HG03045 (cell line): Measurements from ENCODE around the gene RGS10.
"Not testable (repeated sequence)": the region's sequence is repeated elsewhere in the genome, so short reads cannot be mapped to it uniquely, and the experiment has no call there.

Experiments used
- ATAC-seq: cut with Tn5 transposase; IDR thresholded peaks from one replicate; pipeline ENCODE4 v1.9.1; 2021; ENCODE audit warnings: mild to moderate bottlenecking, moderate library complexity; ENCODE audit not compliant: unreplicated experiment

RGS10 gene, protein sequence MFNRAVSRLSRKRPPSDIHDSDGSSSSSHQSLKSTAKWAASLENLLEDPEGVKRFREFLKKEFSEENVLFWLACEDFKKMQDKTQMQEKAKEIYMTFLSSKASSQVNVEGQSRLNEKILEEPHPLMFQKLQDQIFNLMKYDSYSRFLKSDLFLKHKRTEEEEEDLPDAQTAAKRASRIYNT

GRCh38 chr10:119542357-119542987 lies at the start of gene RGS10:
RGS10 (minus strand) TSS chr10:119542719; CDS start chr10:119542638, 81 bp downstream.
- ATAC-seq: peak; percentile 76

DNA sequence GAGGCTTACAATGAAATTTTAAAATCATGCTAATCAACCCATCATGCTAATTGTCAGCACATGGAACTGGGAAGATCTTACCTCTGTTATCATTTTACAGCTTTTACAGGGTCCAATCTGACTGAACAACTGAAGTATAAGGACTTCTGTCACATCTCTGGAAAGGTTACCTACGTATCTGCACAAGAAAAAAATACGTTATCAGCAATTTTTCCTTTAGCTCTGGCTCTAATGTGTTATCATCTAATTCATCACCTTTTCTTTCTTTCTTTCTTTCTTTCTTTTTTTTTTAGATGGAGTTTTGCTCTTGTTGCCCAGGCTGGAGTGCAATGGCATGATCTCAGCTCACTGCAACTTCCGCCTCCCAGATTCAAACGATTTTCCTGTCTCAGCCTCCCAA lies 45.6 kb upstream of the RGS10 start:
- no peak for ATAC-seq

DNA sequence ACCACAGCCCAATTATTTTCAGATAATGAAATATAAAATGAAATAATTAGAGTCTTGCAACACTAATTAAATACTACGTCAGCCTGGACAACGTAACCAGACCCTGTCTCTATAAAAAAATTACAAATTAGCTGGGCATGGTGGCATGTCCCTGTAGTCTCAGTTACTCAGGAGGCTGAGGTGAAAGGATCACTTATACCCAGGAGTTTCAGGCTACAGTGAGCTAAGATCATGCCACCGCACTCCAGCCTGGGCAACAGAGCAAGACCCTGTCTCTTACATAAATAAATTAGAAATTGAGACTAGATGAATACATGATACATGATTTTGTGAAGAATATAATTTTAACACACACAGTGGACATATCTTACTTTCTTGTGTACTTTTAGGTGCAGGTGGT lies 35.8 kb upstream of the RGS10 start:
- no peak for ATAC-seq

- no peak for ATAC-seq
Observed at GRCh38 chr10:119575991-119576390, 33.5 kb upstream of the RGS10 start.

GRCh38 chr10:119575506-119575905 lies 33.0 kb upstream of the RGS10 start:
- ATAC-seq: no peak

GRCh38 chr10:119567978-119568377 lies 25.5 kb upstream of the RGS10 start:
- ATAC-seq: no peak

- no peak for ATAC-seq
Observed at GRCh38 chr10:119562097-119562496, 19.6 kb upstream of the RGS10 start.

- ATAC-seq: not testable (repeated sequence)
Observed at GRCh38 chr10:119559511-119559910, 17.0 kb upstream of the RGS10 start.

DNA sequence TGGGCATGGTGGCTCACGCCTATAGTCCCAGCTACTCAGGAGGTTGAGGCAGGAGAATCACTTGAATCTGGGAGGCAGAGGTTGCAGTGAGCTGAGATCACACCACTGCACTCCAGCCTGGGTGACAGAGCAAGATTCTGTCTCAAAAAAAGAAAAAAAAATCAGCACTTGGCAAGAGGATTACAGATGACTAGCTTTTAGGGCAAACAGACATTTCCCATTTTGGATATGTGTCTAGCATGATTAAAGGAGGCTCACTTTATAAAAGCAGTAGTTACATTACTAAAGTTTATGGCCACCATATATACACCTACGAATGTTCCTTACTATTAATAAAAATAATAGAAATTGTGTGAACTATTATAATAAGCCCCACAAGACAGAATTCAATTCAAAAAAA lies 13.6 kb upstream of the RGS10 start:
- ATAC-seq: not testable (repeated sequence)

- no peak for ATAC-seq
Observed at GRCh38 chr10:119555178-119555784, 12.8 kb upstream of the RGS10 start.

- ATAC-seq: no peak
Observed at GRCh38 chr10:119550827-119551226, 8.3 kb upstream of the RGS10 start.

GRCh38 chr10:119549247-119549999 lies 6.9 kb upstream of the RGS10 start:
- no peak for ATAC-seq

GRCh38 chr10:119546009-119546408 lies 3.5 kb upstream of the RGS10 start:
- ATAC-seq: no peak

DNA sequence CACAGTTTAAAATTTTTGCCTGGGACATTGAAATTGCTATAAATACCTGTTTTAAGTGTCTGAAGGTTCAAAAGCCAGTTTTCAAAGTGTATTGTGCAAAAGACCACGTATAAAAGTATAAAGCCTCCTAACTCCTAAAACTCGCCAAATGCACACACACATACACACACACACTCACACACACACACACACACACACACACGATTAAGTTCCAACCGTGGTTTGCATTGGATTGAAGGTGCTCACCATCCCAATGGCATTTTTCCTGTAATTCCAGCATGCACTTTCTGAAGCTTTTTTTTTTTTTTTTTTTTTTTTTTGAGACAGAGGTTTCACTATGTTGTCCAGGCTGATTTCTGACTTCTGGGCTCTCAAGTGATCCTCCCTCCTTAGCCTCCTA lies 2.8 kb upstream of the RGS10 start:
- no peak for ATAC-seq

GRCh38 chr10:119543814-119544642 lies 1.5 kb upstream of the RGS10 start:
- ATAC-seq: no peak

DNA sequence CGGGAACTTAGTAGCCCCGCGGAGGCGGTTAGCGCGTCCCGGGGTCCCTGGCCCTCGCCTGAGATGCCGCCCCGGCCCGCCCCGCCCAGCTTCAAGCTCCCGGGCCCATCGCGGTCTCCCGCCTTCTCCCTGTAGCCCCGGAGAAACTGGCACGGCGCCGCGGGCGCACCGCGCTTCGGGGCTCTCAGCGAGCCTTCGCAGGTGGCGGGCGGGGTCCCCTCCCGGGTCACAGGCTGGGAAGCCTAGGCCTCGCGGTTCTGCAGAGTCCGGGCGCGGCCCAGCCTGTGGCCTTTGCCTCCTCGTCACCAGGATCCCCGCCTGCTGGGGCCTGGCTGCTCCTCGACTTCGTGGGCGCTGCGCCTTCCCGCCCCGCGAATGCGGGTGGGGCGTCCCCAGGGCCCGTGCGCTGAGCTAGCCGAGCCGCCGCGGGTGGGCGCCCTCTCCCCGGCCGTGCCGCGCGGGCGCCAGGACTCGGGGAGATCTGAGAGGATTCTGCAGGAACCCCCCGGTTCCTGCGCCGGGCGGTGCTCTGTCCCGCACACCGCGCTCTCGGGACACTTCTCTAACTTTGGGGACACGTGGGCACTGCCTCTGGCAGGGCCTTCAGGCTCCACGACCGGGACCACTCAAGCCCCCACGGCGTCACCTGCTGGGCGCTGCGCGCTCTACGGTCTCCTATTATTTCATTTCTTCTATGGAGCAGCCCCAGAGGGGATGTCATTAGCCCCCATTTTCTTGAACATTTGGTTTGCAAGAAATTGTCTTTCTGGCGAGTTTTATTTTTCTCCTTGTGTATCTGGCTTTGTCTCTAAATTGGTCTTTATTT lies 682 bp upstream of the RGS10 start:
- peak; percentile 38 for ATAC-seq

DNA sequence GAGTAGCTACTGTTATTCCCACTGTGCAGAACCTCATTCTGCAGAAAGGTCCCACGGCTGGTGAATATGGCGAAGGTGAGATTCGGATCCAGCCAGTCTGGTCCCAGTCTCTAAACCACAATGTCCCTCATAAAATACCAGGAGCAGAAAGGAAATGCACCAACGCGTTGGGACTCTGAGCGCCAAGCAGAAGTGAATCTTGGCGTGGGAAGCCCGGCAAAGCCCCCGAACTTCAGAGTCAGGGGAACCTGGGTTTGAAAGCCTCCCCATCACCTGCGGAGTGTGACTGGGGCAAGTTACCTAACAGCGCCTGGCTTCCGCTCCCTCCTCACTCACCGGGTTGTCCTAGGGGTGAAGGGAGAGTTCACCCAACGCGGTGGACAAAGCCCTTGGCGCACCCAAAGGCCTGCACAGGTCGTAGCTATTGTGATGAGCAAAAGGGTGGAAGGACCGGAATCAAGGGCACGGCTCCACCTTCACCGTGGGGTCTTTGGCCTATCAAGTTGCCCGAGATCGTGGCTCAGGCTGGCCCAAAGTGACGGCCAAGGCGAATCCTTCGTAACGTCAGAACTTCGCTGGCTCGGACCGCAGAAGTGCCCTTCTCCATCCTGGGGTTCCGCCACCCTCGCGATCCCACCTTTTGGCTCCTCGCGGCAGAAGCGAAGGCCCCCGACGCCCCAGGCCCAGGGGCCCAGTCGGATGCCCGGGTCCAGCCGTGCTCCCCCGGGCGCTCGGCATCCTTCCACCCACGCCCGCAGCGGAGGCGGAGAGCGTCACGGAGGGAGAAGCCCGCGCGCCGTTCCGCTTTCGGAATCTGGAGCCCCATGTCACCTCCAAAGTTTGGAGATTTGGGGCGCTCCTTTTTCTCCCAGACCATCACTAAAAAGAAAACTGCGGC lies 811 bp downstream of the RGS10 start:
- peak; percentile 16 for ATAC-seq

GRCh38 chr10:119541046-119541445 lies 1.5 kb downstream of the RGS10 start:
- no peak for ATAC-seq

DNA sequence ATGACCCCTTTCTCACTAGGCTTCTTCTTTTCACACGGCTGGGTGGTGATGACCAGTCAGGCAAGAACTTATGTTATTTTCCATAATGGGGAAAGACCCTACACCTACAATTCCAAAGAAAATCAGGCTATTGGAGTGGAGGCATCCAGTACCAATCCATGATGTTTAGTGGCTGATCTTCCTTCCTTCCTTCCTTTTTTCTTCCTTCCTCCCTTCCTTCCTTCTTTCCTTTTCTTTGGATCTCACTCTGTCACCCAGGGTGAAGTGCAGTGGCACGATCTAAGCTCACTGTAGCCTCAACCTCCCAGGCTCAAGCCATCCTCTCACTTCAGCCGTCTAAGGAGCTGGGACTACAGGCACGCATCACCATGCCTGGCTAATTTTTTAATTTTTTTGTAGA lies 2.5 kb downstream of the RGS10 start:
- no peak for ATAC-seq
